HG02798 (cell line): ENCODE results near the gene KCNB1.

Source experiments
- ATAC-seq: cut with Tn5 transposase; IDR thresholded peaks from one replicate; pipeline ENCODE4 v1.9.1; 2021; ENCODE audit warnings: mild to moderate bottlenecking; ENCODE audit not compliant: unreplicated experiment, poor library complexity

The KCNB1 gene

DNA sequence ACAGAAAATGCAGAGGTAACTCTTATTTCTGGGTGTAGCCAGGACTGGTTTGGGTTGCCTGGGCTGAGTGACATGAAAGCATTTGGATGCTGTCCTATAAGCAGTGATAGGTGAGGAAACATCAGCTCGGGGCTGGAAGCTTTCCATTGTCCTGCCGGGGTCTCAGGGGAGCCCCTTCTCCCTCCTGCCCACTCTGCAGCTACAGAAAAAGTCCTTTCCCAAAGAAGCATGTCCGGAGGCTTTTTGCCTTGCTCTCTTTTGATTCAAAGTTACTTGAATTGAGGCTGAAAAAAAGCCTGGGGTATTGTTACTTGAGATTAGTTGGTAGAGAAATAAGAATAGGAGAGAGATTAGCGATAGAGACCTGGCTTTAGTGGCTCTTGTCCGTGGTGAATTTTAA is 113.9 kb downstream of the KCNB1 start:
- ATAC-seq = no peak

DNA sequence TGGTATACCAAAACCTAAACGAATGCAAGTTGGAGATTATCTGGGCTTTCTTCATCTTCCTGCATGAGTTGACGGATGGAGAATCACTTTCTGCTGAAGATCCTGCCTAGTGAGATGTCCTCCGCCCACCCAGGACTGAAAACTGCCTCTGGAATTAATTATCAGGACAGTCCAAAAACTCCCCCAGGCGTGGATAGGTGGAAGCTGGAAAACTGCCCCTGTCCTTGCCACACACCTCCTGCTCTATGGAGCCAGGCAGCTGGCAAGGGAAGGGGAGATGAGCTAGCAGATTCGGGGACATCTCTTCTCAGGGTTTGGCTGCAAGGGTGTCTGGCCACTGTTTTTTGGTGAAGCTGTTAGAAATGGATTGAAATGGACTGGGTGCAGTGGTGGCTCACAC is 115.4 kb downstream of the KCNB1 start:
- ATAC-seq = no peak

GRCh38 chr20:49366687-49367086 is 115.8 kb downstream of the KCNB1 start:
- no peak for ATAC-seq

DNA sequence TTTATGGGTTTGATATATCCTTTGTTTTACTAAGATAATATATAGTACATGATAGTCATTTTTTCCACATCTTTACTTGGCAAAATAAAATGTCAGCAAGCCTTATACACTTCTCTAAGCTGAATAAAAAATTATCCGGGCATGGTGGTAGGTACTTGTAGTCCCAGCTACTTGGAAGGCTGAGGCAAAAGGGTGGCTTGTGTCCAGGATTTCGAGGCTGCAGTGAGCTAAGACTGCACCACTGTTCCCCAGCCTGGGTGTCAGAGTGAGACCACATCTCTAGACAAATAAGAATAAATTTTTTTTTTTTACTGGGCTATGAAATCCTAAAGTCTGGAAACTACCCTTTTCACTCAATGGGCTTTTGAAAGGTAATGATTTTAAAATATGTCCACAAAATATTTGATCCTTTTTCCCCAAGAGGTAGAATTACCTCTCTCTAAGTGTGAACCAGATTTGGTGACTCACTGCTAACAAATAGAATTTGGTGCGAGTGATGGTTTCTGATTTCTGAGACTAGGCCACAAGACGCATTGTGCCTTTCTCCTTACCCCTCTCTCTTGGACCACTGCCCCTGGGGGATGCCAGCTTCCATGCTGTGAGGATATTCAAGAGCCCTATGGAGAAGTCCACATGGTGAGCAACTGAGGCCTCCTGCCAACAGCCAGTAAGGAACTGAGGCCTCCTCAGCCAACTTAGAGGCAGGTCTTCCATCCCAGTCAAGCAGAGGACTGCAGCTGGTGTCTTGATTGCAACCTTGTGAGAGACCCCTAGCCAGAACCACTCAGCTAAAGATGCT is 120.4 kb downstream of the KCNB1 start:
- ATAC-seq = no peak

DNA sequence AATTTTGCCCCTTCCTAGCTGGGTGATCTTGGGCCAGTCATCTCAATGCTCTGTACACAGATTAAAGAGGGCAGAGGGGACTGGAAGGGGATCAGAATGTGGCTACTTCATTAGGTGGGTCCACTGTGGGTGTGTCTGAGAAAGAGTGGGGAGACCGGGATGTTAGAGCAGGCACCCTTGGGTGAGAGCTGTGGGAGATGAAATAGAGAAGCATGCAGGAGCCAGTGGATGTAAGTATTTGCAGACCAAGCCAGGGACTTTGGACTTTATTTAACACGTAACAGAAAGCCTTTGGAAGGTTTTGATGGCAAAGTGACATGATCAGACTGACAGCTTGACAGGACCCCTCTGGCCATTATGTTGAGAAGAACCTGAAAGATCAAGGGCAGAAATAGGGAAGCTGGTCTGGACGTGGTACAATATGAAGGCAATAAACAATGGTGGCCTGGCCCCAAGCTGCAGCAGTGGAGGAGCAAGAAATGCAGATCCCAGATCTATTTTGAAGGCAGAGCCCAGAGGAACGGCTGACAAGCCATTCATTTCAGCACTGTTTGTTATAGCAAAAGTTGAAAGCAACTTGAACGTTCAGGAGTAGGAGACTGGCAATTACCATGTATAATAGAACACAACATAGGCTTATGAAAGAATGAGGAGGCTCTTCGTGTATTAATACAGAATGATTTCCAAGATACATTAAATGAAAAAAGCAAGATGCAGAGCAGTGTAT is 122.1 kb downstream of the KCNB1 start:
- ATAC-seq = no peak

GRCh38 chr20:49356676-49357075 is 125.8 kb downstream of the KCNB1 start:
- ATAC-seq = no peak

DNA sequence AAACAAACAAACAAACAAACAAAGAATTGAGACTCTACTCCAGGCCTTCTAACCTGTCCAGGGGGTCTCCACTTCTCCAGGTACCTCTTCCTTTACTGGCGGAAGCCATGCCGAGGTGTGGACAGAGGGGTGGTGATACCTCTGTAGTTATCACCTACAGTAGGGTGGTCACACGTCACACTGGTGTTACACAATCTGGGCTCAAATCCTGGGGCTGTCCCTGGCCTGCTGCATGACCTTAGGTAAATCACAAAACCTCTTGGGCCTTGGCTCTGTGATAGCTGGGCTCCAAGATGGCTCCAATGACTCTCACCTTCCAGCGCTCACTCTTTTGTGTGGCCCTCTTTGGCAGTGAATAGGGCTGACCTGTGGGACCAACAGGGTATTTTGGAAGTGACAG is 127.8 kb downstream of the KCNB1 start:
- ATAC-seq = no peak

GRCh38 chr20:49353348-49353747 is 129.1 kb downstream of the KCNB1 start:
- no peak for ATAC-seq

GRCh38 chr20:49352751-49353150 is 129.7 kb downstream of the KCNB1 start:
- no peak for ATAC-seq

GRCh38 chr20:49351775-49352174 is 130.7 kb downstream of the KCNB1 start:
- ATAC-seq = no peak

GRCh38 chr20:49349694-49350252 is 132.7 kb downstream of the KCNB1 start:
- ATAC-seq = no peak

GRCh38 chr20:49349078-49349477 is 133.4 kb downstream of the KCNB1 start:
- ATAC-seq = no peak

DNA sequence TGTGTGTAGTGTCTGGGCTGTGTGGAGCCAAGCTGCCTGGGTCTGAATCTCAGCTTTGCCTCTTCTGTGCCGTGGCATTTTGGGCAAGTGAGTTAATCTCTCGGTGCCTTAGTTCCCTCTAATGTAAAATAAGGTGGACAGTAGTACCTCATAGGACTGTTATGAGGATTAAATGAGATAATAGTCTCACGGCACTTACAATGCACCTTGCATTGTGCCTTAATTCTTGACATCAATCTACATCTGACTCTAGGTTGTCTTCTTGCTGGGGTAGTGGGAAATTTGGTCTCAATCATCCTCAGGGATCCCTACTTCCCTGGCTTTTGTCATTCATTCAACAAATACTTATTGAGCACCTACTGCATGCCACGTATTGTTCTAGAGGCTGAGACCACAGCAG is 133.9 kb downstream of the KCNB1 start:
- no peak for ATAC-seq

GRCh38 chr20:49347156-49347555 is 135.3 kb downstream of the KCNB1 start:
- no peak for ATAC-seq

DNA sequence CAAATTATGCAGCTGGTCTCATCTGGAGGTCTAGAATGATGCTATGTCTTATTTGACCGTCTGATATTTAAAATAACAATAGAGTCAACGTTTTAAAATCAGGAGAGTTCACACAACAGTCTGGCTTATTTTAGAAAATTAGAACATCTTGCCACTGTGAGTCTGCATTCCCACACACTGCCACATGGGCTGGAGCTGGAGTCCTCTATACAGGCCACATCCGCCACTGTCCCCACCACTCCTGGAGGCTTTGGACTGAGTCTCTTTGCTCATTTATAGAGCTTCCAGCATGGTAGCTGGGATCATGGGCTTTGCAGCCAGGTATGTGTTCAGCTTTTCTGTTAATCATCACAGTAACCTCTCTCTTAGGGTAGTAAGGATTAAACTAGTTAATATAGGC is 135.8 kb downstream of the KCNB1 start:
- ATAC-seq = no peak

GRCh38 chr20:49345524-49345923 is 136.9 kb downstream of the KCNB1 start:
- no peak for ATAC-seq

DNA sequence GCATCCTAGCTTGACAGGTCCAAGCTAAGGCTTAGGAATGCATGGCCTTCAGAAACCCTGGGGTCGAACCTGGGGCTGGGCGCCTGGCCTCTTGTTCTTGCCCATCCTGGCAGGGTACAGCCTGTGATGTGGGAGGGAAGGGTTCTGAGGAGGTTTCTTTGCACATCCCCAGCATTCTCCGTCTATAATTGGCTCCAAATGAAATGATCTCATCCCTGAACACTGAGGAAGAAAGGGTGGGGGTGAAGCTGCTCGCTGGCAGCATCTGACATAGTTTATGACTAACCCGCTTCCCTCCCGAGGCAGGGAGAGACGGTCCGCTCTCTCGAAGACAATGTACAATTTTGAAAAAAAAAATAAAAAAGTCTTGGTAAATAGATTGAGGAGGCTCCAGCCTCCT is 137.5 kb downstream of the KCNB1 start:
- ATAC-seq = no peak

- ATAC-seq = no peak
These were observed 138.3 kb downstream of the KCNB1 start for GRCh38 chr20:49344140-49344539.

DNA sequence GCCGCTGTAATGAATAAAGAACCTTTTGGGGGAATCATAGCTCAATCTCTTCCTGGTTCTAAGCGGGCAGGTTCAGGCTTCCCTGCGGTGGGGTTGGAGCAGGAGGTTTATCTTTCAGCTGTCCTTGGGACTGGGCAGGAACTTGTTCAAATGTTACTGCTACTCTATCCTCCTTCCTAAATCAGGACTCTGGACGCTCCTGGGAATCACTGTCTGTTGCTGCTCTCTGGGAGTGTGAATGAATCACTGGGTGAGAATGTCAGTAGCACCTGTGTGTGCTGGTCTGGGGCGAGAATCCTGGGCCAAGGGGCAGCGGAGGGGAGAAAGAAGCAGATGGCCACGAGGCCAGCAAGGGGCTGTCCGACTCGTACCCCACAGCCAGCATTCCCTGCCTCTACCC is 139.2 kb downstream of the KCNB1 start:
- no peak for ATAC-seq

- ATAC-seq = no peak
These were observed 142.1 kb downstream of the KCNB1 start for GRCh38 chr20:49340161-49340966.

DNA sequence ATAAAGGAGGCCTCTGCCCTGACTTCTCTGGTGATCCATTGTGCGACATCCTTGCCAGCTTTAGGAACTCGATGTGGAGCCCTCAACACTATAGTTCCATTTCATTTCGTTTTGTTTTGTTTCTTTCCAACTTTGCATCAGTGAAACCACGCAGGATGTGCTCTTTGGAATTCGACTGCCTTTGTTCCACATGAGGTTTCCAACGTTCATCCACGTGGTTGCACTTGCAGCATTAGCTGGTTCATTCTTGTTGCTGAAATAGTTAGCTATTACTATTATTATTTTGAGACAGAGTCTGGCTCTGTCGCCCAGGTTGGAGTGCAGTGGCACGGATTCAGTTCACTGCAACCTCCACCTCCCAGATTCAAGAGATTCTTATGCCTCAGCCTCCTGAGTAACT is 143.3 kb downstream of the KCNB1 start:
- ATAC-seq = no peak
